NCI-H82 (cell line): Measurements from ENCODE around the gene CGRRF1.

Source experiments
- DNase-seq: peaks from one replicate; lab custom pipeline; 2025; lab: John Stamatoyannopoulos, UW

CGRRF1 gene

GRCh38 chr14:54577977-54578376 lies 68.3 kb downstream of the CGRRF1 start:
- DNase-seq, result no peak

GRCh38 chr14:54579621-54580020 lies 69.9 kb downstream of the CGRRF1 start:
- no peak for DNase-seq

- no peak for DNase-seq
Measured at GRCh38 chr14:54580933-54581332, 71.2 kb downstream of the CGRRF1 start.

GRCh38 chr14:54582334-54582733 lies 72.6 kb downstream of the CGRRF1 start:
- DNase-seq, result no peak

- no peak for DNase-seq
Measured at GRCh38 chr14:54584097-54584496, 74.4 kb downstream of the CGRRF1 start.

GRCh38 chr14:54585214-54585613 lies 75.5 kb downstream of the CGRRF1 start:
- no peak for DNase-seq
